ENCODE results near the gene GSTA1. TPM values are rescaled to one million over a fixed set of nuclear protein-coding genes. Genes with fewer than 3 reads are reported as not detected.
"Not testable (repeated sequence)": the region's sequence is repeated elsewhere in the genome, so short reads cannot be mapped to it uniquely, and the experiment has no call there.

The GSTA1 gene
- total and polyA plus RNA-seq, 2 experiments from 2014 or later, result 0.11 to 0.45 TPM

DNA sequence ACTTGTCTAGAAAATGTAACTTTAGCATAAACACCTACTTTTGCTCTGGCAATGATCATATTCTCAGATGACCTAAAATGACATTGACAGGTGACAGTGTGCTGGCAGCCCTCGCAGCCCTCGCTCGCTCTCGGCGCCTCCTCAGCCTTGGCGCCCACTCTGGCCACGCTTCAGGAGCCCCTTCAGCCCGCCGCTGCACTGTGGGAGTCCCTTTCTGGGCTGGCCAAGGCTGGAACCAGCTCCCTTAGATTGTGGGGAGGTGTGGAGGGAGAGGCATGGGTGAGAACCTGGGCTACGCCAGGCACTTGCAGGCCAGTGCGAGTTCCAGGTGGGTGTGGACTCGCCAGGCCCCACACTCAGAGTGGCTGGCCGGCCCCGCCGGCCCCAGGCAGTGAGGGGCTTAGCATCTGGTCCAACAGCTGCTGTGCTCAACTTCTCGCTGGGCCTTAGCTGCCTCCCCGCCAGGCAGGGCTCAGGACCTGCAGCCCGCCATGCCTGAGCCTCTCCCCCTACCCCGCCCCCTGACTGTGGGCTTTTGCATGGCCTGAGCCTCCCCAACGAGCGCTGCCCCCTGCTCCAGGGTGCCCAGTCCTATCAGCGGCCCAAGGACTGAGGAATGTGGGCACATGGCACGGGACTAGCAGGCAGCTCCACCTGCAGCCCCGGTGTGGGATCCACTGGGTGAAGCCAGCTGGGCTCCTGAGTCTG, 17.2 kb downstream of the GSTA1 start:
- Histone ChIP-seq H3K9me3 (ENCODE audit: low read depth) (no peaks in the 10 kb centered on the region), H3K36me3 (ENCODE audit: low read depth) (no peaks in the 10 kb centered on the region), H3F3A (ENCODE audit: insufficient read depth) (0 out of 2 replicates have a peak, but pooled peaks cover 18% of the 10 kb centered on the region), H3K9ac (no peak overlapping the region), H4K20me1 (ENCODE audit: insufficient read depth) (no peaks in the 10 kb centered on the region), H3K27me3 (replicated peaks; ENCODE audit: insufficient read depth) (no peaks in the 10 kb centered on the region), H3K4me3 (no peak overlapping the region), H3K4me2 (ENCODE audit: unreplicated experiment) (no peak overlapping the region), H3K79me2 (ENCODE audit: insufficient read depth) (no peaks in the 10 kb centered on the region), H3K27ac (no peak overlapping the region), H3K4me1 (ENCODE audit: insufficient read depth) (peaks cover 14% of the 10 kb centered on the region), H2AFZ (no peak overlapping the region), H3K9me2 (ENCODE audit: insufficient read depth) (no peaks in the 10 kb centered on the region)
- WGBS, 2 experiments (ENCODE audit: low coverage in 1 of 2, low lambda C conversion rate in 2 of 2, missing lambda C conversion rate in 2 of 2), result 81 to 88% methylated on average over 14 to 22 of the region's 24 CpGs
- in situ Hi-C loops (cut with MboI), result loop anchor here (5.0 kb wide), 1 partner anchor 41 kb away; no protein-coding TSS in a partner anchor
- TF ChIP-seq EZH2 (IDR thresholded peaks at IDR 0.05; ENCODE audit: insufficient read depth, poor library complexity, severe bottlenecking) (no peak), EZH2phosphoT487 (IDR thresholded peaks at IDR 0.05; ENCODE audit: insufficient read depth, low read depth) (no peak)
- DNase-seq, result no peak

DNA sequence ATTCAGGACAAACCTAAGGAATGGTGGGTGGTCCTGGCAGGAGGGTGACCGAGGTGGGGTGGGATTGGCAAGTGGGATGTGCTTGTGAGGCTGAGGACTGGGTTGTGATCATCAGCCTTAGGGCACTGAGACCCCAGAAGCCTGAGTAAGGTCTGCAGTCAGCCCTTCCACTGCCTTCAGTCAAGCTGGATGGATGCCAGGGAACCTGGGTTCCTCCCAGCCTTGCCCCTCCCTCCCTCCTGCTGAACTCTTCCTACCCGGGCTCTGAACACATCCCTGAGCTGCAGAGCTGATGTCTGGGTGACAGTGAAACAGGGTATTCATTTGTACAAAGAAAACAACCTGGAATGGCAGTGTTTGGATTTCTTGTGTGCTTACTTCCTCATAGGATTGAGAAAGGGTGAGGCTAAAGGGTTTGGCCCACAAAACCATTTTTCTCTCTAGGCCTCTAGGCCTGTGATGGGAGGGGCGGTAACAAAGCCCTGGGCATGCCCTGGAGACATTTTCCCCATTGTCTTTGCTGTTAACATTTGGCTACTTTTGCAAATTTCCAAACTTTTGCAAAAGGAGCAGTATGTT, 20.8 kb downstream of the GSTA1 start:
- H3F3A ChIP-seq (ENCODE audit: insufficient read depth); in situ Hi-C loops (cut with MboI); H3K9ac ChIP-seq; H3K4me3 ChIP-seq; H3K27ac ChIP-seq; H3K4me2 ChIP-seq (ENCODE audit: unreplicated experiment); H2AFZ ChIP-seq; H3K36me3 ChIP-seq (ENCODE audit: low read depth); H4K20me1 ChIP-seq (ENCODE audit: insufficient read depth); H3K4me1 ChIP-seq (ENCODE audit: insufficient read depth); H3K9me2 ChIP-seq (ENCODE audit: insufficient read depth); H3K27me3 ChIP-seq (replicated peaks; ENCODE audit: insufficient read depth); DNase-seq; H3K79me2 ChIP-seq (ENCODE audit: insufficient read depth); H3K9me3 ChIP-seq (ENCODE audit: low read depth): not testable (repeated sequence)
- 7 to 12% methylated on average over 3 of the region's 3 CpGs for WGBS, 2 experiments (ENCODE audit: low coverage in 1 of 2, low lambda C conversion rate in 2 of 2, missing lambda C conversion rate in 2 of 2)

DNA sequence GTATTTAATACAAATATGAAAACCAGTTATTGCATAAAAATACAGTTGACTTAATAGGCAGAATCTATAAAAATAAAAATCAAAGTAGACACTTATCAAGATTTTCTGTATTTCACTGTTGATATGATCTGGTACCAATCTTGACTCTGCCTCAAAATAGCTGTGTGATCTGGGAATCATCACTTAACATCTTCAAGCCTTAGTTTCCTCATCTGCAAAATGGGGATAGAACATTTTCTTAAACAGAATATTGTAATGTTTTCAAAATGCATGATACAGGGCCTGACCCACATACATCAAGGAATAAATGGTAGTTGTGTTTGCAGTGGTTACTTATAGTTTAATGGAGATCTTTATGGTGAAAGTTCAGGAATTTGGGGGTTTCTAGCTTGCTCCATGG, 21.4 kb downstream of the GSTA1 start:
- H3K9me2 ChIP-seq (ENCODE audit: insufficient read depth); H3K4me3 ChIP-seq; H2AFZ ChIP-seq; H3K4me1 ChIP-seq (ENCODE audit: insufficient read depth); in situ Hi-C loops (cut with MboI); H3K9me3 ChIP-seq (ENCODE audit: low read depth); H3K27me3 ChIP-seq (replicated peaks; ENCODE audit: insufficient read depth); H3K4me2 ChIP-seq (ENCODE audit: unreplicated experiment); H3K36me3 ChIP-seq (ENCODE audit: low read depth); H3K27ac ChIP-seq; DNase-seq; H4K20me1 ChIP-seq (ENCODE audit: insufficient read depth); H3K9ac ChIP-seq; H3K79me2 ChIP-seq (ENCODE audit: insufficient read depth); H3F3A ChIP-seq (ENCODE audit: insufficient read depth): not testable (repeated sequence)

DNA sequence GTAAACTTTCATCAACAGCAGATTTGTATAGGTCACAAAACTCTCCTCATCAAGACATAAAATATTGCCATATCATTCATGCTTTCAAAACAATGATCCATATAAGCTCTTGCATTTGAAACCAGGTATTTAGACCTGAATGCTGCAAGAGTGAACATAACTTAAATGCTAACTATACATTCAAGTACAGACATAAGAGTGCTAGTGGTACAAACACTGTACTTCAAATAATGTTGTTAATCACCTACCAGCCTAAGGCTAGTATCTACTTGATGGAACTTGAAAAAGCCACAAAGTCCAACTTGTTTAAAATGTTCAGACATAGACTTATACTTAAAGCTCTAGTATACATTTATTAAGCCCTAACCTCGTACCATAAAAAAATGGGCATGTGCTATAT, 24.4 kb downstream of the GSTA1 start:
- Histone ChIP-seq H4K20me1 (ENCODE audit: insufficient read depth) (no peaks in the 10 kb centered on the region), H3K36me3 (ENCODE audit: low read depth) (no peaks in the 10 kb centered on the region), H3K4me3 (no peak overlapping the region), H2AFZ (no peak overlapping the region), H3K4me1 (ENCODE audit: insufficient read depth) (no peaks in the 10 kb centered on the region), H3K27ac (no peak overlapping the region), H3F3A (ENCODE audit: insufficient read depth) (no peaks in the 10 kb centered on the region), H3K9ac (no peak overlapping the region), H3K9me3 (ENCODE audit: low read depth) (no peaks in the 10 kb centered on the region), H3K9me2 (ENCODE audit: insufficient read depth) (no peaks in the 10 kb centered on the region), H3K79me2 (ENCODE audit: insufficient read depth) (no peaks in the 10 kb centered on the region), H3K4me2 (ENCODE audit: unreplicated experiment) (no peak overlapping the region), H3K27me3 (replicated peaks; ENCODE audit: insufficient read depth) (no peaks in the 10 kb centered on the region; the same call in 1 of the 2 replicates)
- no peak for DNase-seq
- WGBS, 2 experiments (ENCODE audit: low coverage in 1 of 2, low lambda C conversion rate in 2 of 2, missing lambda C conversion rate in 2 of 2), result 38 to 54% methylated on average over 1 of the region's 1 CpG
- in situ Hi-C loops (cut with MboI), result no loop called here
- TF ChIP-seq EZH2phosphoT487 (IDR thresholded peaks at IDR 0.05; ENCODE audit: insufficient read depth, low read depth) (no peak), EZH2 (IDR thresholded peaks at IDR 0.05; ENCODE audit: insufficient read depth, poor library complexity, severe bottlenecking) (no peak)

DNA sequence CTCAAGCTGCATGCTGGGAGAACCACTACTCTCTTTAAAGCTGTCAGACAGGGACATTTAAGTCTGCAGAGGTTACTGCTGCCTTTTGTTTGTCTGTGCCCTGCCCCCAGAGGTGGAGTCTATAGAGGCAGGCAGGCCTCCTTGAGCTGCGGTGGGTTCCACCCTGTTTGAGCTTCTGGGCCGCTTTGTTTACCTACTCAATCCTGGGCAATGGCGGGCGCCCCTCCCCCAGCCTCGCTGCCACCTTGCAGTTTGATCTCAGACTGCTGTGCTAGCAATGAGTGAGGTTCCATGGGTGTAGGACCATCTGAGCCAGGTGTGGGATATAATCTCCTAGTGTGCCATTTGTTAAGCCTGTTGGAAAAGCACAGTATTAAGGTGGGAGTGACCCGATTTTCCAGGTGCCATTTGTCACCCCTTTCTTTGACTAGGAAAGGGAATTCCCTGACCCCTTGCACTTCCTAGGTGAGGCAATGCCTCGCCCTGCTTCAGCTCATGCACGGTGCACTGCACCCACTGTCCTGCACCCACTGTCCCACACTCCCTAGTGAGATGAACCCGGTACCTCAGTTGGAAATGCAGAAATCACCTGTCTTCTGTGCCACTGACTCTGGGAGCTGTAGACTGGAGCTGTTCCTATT, 26.8 kb downstream of the GSTA1 start:
- H3K79me2 ChIP-seq (ENCODE audit: insufficient read depth); H3K4me3 ChIP-seq; H3K4me1 ChIP-seq (ENCODE audit: insufficient read depth); H4K20me1 ChIP-seq (ENCODE audit: insufficient read depth); H3K9me2 ChIP-seq (ENCODE audit: insufficient read depth); H3F3A ChIP-seq (ENCODE audit: insufficient read depth); in situ Hi-C loops (cut with MboI); H3K4me2 ChIP-seq (ENCODE audit: unreplicated experiment); H2AFZ ChIP-seq; H3K27ac ChIP-seq; H3K9ac ChIP-seq; DNase-seq; H3K27me3 ChIP-seq (replicated peaks; ENCODE audit: insufficient read depth); H3K36me3 ChIP-seq (ENCODE audit: low read depth); H3K9me3 ChIP-seq (ENCODE audit: low read depth): not testable (repeated sequence)
- 50 to 54% methylated on average over 9 of the region's 9 CpGs for WGBS, 2 experiments (ENCODE audit: low coverage in 1 of 2, low lambda C conversion rate in 2 of 2, missing lambda C conversion rate in 2 of 2)

DNA sequence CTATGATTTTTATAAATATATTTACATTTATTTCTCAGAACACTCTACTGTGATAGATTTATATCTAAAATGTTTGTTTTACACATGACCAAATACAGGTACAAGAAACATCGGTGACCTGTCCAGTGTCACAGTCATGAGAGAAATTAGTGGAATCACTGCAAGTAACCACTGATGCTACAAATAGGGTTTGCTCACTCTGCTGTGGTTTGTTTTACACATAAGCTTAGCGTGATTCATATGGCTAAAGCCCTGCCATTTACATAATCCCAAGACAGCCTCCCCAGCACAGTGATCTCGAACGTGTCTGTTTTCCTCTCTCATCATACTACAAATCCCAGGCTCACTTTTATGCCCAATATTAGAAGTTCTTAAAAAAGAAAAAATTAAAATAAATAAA, 34.2 kb downstream of the GSTA1 start:
- H3K9me3 ChIP-seq (ENCODE audit: low read depth); H3K36me3 ChIP-seq (ENCODE audit: low read depth); H3K4me1 ChIP-seq (ENCODE audit: insufficient read depth); H3K9me2 ChIP-seq (ENCODE audit: insufficient read depth); H2AFZ ChIP-seq; H3K27ac ChIP-seq; H3K4me3 ChIP-seq; H3K79me2 ChIP-seq (ENCODE audit: insufficient read depth); H3F3A ChIP-seq (ENCODE audit: insufficient read depth); H3K9ac ChIP-seq; H3K27me3 ChIP-seq (replicated peaks; ENCODE audit: insufficient read depth); H4K20me1 ChIP-seq (ENCODE audit: insufficient read depth); in situ Hi-C loops (cut with MboI); H3K4me2 ChIP-seq (ENCODE audit: unreplicated experiment): not testable (repeated sequence)
- DNase-seq, result peak; percentile 39
- 67 to 71% methylated on average over 4 of the region's 4 CpGs for WGBS, 2 experiments (ENCODE audit: low coverage in 1 of 2, low lambda C conversion rate in 2 of 2, missing lambda C conversion rate in 2 of 2)

DNA sequence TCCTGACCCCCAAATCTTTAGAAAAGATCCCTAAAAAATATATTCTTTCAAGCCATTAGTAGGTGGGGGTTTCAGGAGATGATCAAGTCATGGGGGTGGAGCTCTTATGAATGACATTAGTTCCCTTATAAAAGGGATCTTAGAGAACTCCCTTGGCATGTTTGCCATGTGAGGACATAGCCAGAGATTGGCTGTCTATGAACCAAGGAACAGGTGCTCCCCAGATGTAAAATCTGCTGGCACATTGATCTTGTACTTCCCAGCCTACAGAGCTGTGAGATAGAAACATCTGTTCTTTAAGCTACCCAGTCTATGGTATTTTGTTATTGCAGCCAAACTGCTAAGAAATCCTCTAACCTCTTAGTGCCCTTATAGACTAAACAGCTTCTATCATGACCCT, 36.0 kb downstream of the GSTA1 start:
- H3K4me1 ChIP-seq (ENCODE audit: insufficient read depth); in situ Hi-C loops (cut with MboI); H3K4me3 ChIP-seq: not testable (repeated sequence)

More for the DNA sequence above, 36.0 kb downstream of the GSTA1 start:
- not testable (repeated sequence) for H4K20me1 ChIP-seq (ENCODE audit: insufficient read depth); H3K27me3 ChIP-seq (replicated peaks; ENCODE audit: insufficient read depth); H3F3A ChIP-seq (ENCODE audit: insufficient read depth); H3K9ac ChIP-seq; H3K9me3 ChIP-seq (ENCODE audit: low read depth); H2AFZ ChIP-seq; H3K4me2 ChIP-seq (ENCODE audit: unreplicated experiment); DNase-seq; H3K27ac ChIP-seq; H3K79me2 ChIP-seq (ENCODE audit: insufficient read depth); H3K36me3 ChIP-seq (ENCODE audit: low read depth); H3K9me2 ChIP-seq (ENCODE audit: insufficient read depth)
